GM12878 (cell line): Measurements from ENCODE around the gene KLK3. TPM values are rescaled to one million over a fixed set of nuclear protein-coding genes. Genes with fewer than 3 reads are reported as not detected.

Experiments
- ATAC-seq: fragments of 200-7000 bp; cut with Tn5 transposase; 3 replicates; pipeline ENCODE4 v1.9.1; 2020; ENCODE audit warnings: mild to moderate bottlenecking, moderate library complexity
- BruUV-seq: library from RNA; stranded (reverse); fragments of 400-500 nt; replicated peaks from 2 replicates; lab custom pipeline; 2021; lab: Mats Ljungman, UMichigan
- CTCF ChIA-PET: fragments of 300-600 bp; sonication (Branson Sonifier 250); formaldehyde crosslinking; extraction: SDS; loops from one replicate; lab custom pipeline; 2021; ENCODE audit warnings: inconsistent platforms; lab: Yijun Ruan, JAX
- POLR2A ChIA-PET: fragments of 350-600 bp; formaldehyde crosslinking; extraction: SDS; loops from one replicate; lab custom pipeline; 2021; ENCODE audit warnings: inconsistent platforms; lab: Charles Lee
- RAD21 ChIA-PET: fragments of 300-600 bp; sonication (Branson Sonifier 250); formaldehyde crosslinking; loops from one replicate; lab custom pipeline; 2023; ENCODE audit warnings: antibody characterized with exemption; ENCODE audit not compliant: unreplicated experiment; lab: Charles Lee
- SMC1A ChIA-PET: fragments of 300-600 bp; sonication (Branson Sonifier 250); formaldehyde crosslinking; loops from one replicate; lab custom pipeline; 2023; ENCODE audit not compliant: unreplicated experiment, uncharacterized antibody; lab: Charles Lee
- DNase-seq: peaks from one replicate; pipeline ENCODE4 v3.0.0-alpha.2; 2011; ENCODE audit warnings: low read depth, low spot score
- FAIRE-seq: peaks from 3 replicates; lab custom pipeline; 2011; peaks lifted over from hg19 to GRCh38; lab: Jason Lieb, UNC
- H2AFZ ChIP-seq: 2 replicates; pipeline ENCODE4 v1.6.0; 2011; ENCODE audit warnings: low read depth, low read length, control low read depth; ENCODE audit not compliant: control insufficient read depth
- H3K27ac ChIP-seq: 2 replicates; pipeline ENCODE4 v1.5.1; 2011; ENCODE audit warnings: control low read depth; ENCODE audit not compliant: control insufficient read depth, insufficient read depth
- H3K27me3 ChIP-seq, 2 experiments: replicated peaks in 1 of 2; 2 replicates each; pipeline versions ENCODE4 v1.6.0 to v1.6.1; 2011; ENCODE audit warnings: low read length in 1 of 2; ENCODE audit not compliant: control insufficient read depth in 2 of 2, insufficient read depth in 2 of 2
- H3K36me3 ChIP-seq, 2 experiments: 2 replicates each; pipeline ENCODE4 v1.5.1; 2011; ENCODE audit warnings: low read length in 1 of 2; ENCODE audit not compliant: control insufficient read depth in 2 of 2, insufficient read depth in 2 of 2
- H3K4me1 ChIP-seq: 2 replicates; pipeline ENCODE4 v1.6.1; 2011; ENCODE audit warnings: mild to moderate bottlenecking, low read length, moderate library complexity, mixed read lengths; ENCODE audit not compliant: control insufficient read depth, insufficient read depth
- H3K4me2 ChIP-seq: 2 replicates; pipeline ENCODE4 v1.6.0; 2011; ENCODE audit warnings: control low read depth; ENCODE audit not compliant: control insufficient read depth, insufficient read depth
- H3K4me3 ChIP-seq: fragments of 200-600 bp; sonication (generic); 2 replicates; pipeline ENCODE4 v1.5.1; 2016
- H3K79me2 ChIP-seq: 2 replicates; pipeline ENCODE4 v1.6.0; 2011; ENCODE audit warnings: low read length; ENCODE audit not compliant: control insufficient read depth, insufficient read depth
- H3K9ac ChIP-seq: 2 replicates; pipeline ENCODE4 v1.8.0; 2011; ENCODE audit warnings: low read length, control low read depth, mixed read lengths; ENCODE audit not compliant: control insufficient read depth, insufficient read depth
- H3K9me3 ChIP-seq: replicated peaks from 3 replicates; pipeline ENCODE4 v1.5.1; 2011; ENCODE audit warnings: mild to moderate bottlenecking, low read length; ENCODE audit not compliant: control insufficient read depth, insufficient read depth
- H4K20me1 ChIP-seq: 2 replicates; pipeline ENCODE4 v1.6.0; 2011; ENCODE audit not compliant: control insufficient read depth, insufficient read depth
- BMI1 ChIP-seq: fragments of 450-650 bp; IDR thresholded peaks from 2 replicates; pipeline ENCODE4 v1.6.1; 2016; ENCODE audit warnings: mild to moderate bottlenecking, moderate library complexity, borderline replicate concordance
- CBX3 ChIP-seq: fragments of 200-600 bp; sonication (generic); IDR thresholded peaks from 2 replicates; pipeline ENCODE4 v1.6.1; 2016; ENCODE audit warnings: low read depth, borderline replicate concordance
- CEBPB ChIP-seq, 2 experiments: fragments of 150-350 bp in 1 of 2; IDR thresholded peaks; 2 replicates each; pipeline ENCODE4 v1.6.1; 2012 to 2014; ENCODE audit warnings: low read depth in 2 of 2, low read length in 2 of 2, borderline replicate concordance in 1 of 2, inconsistent platforms in 1 of 2
- KLF5 ChIP-seq: fragments of 450-650 bp; IDR thresholded peaks from 2 replicates; pipeline ENCODE4 v1.6.1; 2014; ENCODE audit warnings: mild to moderate bottlenecking; ENCODE audit not compliant: partially characterized antibody
- MLLT1 ChIP-seq: fragments of 450-650 bp; IDR thresholded peaks from 2 replicates; pipeline ENCODE4 v1.6.1; 2016; ENCODE audit warnings: mild to moderate bottlenecking
- MYB ChIP-seq: fragments of 150-350 bp; IDR thresholded peaks from 2 replicates; pipeline ENCODE4 v1.6.1; 2014; ENCODE audit warnings: mild to moderate bottlenecking, low read depth, low read length, borderline replicate concordance
- NBN ChIP-seq: fragments of 450-650 bp; IDR thresholded peaks from 2 replicates; pipeline ENCODE4 v1.6.1; 2016
- NR2C2 ChIP-seq: IDR thresholded peaks from 2 replicates; pipeline ENCODE4 v1.6.1; 2011; ENCODE audit warnings: borderline replicate concordance, low read depth; ENCODE audit not compliant: control insufficient read depth, insufficient read length
- POLR2A ChIP-seq: IDR thresholded peaks from 2 replicates; pipeline ENCODE4 v1.6.1; 2011; ENCODE audit warnings: low read depth, mild to moderate bottlenecking, low read length
- POLR2AphosphoS2 ChIP-seq: IDR thresholded peaks from 2 replicates; pipeline ENCODE4 v1.6.1; 2011; ENCODE audit warnings: low read depth, mild to moderate bottlenecking, low read length, improper control_type of control experiment, moderate library complexity
- RCOR1 ChIP-seq: conservative IDR thresholded peaks from 2 replicates; pipeline ENCODE4 v1.6.1; 2012; ENCODE audit warnings: low read depth, low read length, improper control_type of control experiment
- SREBF1 ChIP-seq: IDR thresholded peaks from 2 replicates; pipeline ENCODE4 v1.6.1; 2012; ENCODE audit warnings: mild to moderate bottlenecking, low read length
- STAT1 ChIP-seq: fragments of 450-650 bp; conservative IDR thresholded peaks from 2 replicates; pipeline ENCODE4 v1.6.1; 2014; ENCODE audit warnings: antibody characterized with exemption, mild to moderate bottlenecking
- TARDBP ChIP-seq: IDR thresholded peaks from 2 replicates; pipeline ENCODE4 v1.6.1; 2016; ENCODE audit warnings: borderline replicate concordance
- TCF12 ChIP-seq: IDR thresholded peaks from 2 replicates; pipeline ENCODE4 v1.6.1; 2011; ENCODE audit warnings: low read depth, mild to moderate bottlenecking, low read length
- TCF3 ChIP-seq: IDR thresholded peaks from 2 replicates; pipeline ENCODE4 v1.6.1; 2012; ENCODE audit warnings: low read depth, mild to moderate bottlenecking, low read length, borderline replicate concordance; ENCODE audit not compliant: insufficient read depth
- ZNF384 ChIP-seq: IDR thresholded peaks from 2 replicates; pipeline ENCODE4 v1.6.1; 2012; ENCODE audit warnings: low read depth, mild to moderate bottlenecking, low read length, improper control_type of control experiment, borderline replicate concordance
- WGBS: methylation state at CpG from one replicate; pipeline ENCODE4 v1.1.6; 2016; ENCODE audit warnings: low lambda C conversion rate; ENCODE audit not compliant: insufficient replicate concordance, insufficient coverage; ENCODE audit errors: missing lambda C conversion rate; 5-methylcytosine and 5-hydroxymethylcytosine counted together
- in situ Hi-C: fragments of 300-500 bp; cut with MboI; formaldehyde crosslinking; loops from 9 replicates; pipeline ENCODE4 v1.14.3; 2018; ENCODE audit warnings: mixed read lengths
- intact Hi-C: fragments of 100-400 bp; cut with micrococcal nuclease; formaldehyde crosslinking; loops from one replicate; pipeline ENCODE4 v1.14.2; 2022; ENCODE audit not compliant: unreplicated experiment
- polyA plus RNA-seq, 11 experiments: library from polyadenylated mRNA; depleted of rRNA in 4 of 11; unstranded in 6 of 11; stranded (reverse) in 5 of 11; fragments of >200 nt; fragmentation: Nextera tagmentation in 4 of 11; fragmentation: Illumina TruSeq in 1 of 11; extraction: Ambion mirVana in 4 of 11; extraction: Trizol in 1 of 11; gene quantifications; 1 replicate in 1 of 11; 2 replicates in 10 of 11; pipeline versions ENCODE4 v1.2.1 to v1.2.3, GENCODE V29; 2011 to 2016; ENCODE audit warnings: inconsistent platforms in 2 of 11, missing spikeins in 2 of 11, low read depth in 1 of 11
- total RNA-seq, 4 experiments: library from RNA; depleted of rRNA in 3 of 4; stranded (reverse); fragments of >200 nt in 3 of 4; fragmentation: Illumina TruSeq in 1 of 4; extraction: Trizol in 1 of 4; gene quantifications; 2 replicates each; pipeline versions ENCODE4 v1.2.1 to v1.2.3, GENCODE V29; 2013 to 2021
- TF ChIP-seq, protein P1 (sequence below): IDR thresholded peaks from 2 replicates; pipeline ENCODE4 v1.6.1; 2012; ENCODE audit warnings: improper control_type of control experiment, low read depth, low read length; ENCODE audit not compliant: insufficient replicate concordance

The KLK3 gene
- total and polyA plus RNA-seq, 10 of the 15 experiments (the other 5 are each of a cell fraction or from before 2014, with no cell fraction given) = 0.31 TPM; not detected in 9

GRCh38 chr19:50818859-50819472 is 35.7 kb upstream of the KLK3 start:
- ATAC-seq (no peak), DNase-seq (no peak), FAIRE-seq (peak; percentile 61)
- no peak overlapping the region for H3K9ac ChIP-seq
- peaks cover 4% of the 10 kb centered on the region for H3K79me2 ChIP-seq
- WGBS = 34% methylated on average over 12 of the region's 12 CpGs
- H3K4me3 ChIP-seq = peak overlapping the region; percentile 97
- H3K4me2 ChIP-seq = peak overlapping the region; percentile 84
- ChIA-PET POLR2A (interaction anchor here (0.6 to 2.9 kb wide), 7 partner anchors 14 to 461 kb away, joined by 3 to 19 read pairs (median 3); no protein-coding TSS in a partner anchor), RAD21 (interaction anchor here (0.8 to 2.4 kb wide), 5 partner anchors 14 to 103 kb away, joined by 3 to 10 read pairs (median 4); no protein-coding TSS in a partner anchor), CTCF (interaction anchor here (0.5 to 2.7 kb wide), 9 partner anchors 12 to 276 kb away, joined by 3 to 15 read pairs (median 5); partner anchors contain the start of gene KLK15), SMC1A (interaction anchor here (0.6 to 4.6 kb wide), 4 partner anchors 14 to 102 kb away, joined by 3 to 16 read pairs (median 4); no protein-coding TSS in a partner anchor)
- intact Hi-C loops = loop anchor here (2.0 kb wide), 1 partner anchor 16 kb away; no protein-coding TSS in a partner anchor
- H3K36me3 ChIP-seq = no peaks in the 10 kb centered on the region
- H3K9me3 ChIP-seq = peaks cover 3% of the 10 kb centered on the region; the same call in 2 of the 3 replicates
- H2AFZ ChIP-seq = no peak overlapping the region
- no peaks in the 10 kb centered on the region for H3K27me3 ChIP-seq
- in situ Hi-C loops = loop anchor here (10.0 kb wide), 1 partner anchor 546 kb away; the partner anchor contains the start of genes CLDND2 and ETFB
- peaks cover 36% of the 10 kb centered on the region for H3K4me1 ChIP-seq
- BruUV-seq = no TSS peak
- H4K20me1 ChIP-seq = no peaks in the 10 kb centered on the region
- no peak overlapping the region for H3K27ac ChIP-seq
- TF ChIP-seq MLLT1 = peak; percentile 77
- no peak for TF ChIP-seq ZNF384
- no peak for TF ChIP-seq NR2C2
- no peak for TF ChIP-seq POLR2AphosphoS2
- no peak for TF ChIP-seq SREBF1
- no peak for TF ChIP-seq MYB
- no peak for TF ChIP-seq KLF5
- TF ChIP-seq RCOR1 = no peak
- TF ChIP-seq BMI1 = no peak
- TF ChIP-seq CEBPB (IDR thresholded peaks at IDR 0.05; ENCODE audit: borderline replicate concordance in 1 of 2, low read depth in 2 of 2, low read length in 2 of 2) = no peak
- peak; percentile 91 for TF ChIP-seq TCF12
- TF ChIP-seq, protein P1, sequence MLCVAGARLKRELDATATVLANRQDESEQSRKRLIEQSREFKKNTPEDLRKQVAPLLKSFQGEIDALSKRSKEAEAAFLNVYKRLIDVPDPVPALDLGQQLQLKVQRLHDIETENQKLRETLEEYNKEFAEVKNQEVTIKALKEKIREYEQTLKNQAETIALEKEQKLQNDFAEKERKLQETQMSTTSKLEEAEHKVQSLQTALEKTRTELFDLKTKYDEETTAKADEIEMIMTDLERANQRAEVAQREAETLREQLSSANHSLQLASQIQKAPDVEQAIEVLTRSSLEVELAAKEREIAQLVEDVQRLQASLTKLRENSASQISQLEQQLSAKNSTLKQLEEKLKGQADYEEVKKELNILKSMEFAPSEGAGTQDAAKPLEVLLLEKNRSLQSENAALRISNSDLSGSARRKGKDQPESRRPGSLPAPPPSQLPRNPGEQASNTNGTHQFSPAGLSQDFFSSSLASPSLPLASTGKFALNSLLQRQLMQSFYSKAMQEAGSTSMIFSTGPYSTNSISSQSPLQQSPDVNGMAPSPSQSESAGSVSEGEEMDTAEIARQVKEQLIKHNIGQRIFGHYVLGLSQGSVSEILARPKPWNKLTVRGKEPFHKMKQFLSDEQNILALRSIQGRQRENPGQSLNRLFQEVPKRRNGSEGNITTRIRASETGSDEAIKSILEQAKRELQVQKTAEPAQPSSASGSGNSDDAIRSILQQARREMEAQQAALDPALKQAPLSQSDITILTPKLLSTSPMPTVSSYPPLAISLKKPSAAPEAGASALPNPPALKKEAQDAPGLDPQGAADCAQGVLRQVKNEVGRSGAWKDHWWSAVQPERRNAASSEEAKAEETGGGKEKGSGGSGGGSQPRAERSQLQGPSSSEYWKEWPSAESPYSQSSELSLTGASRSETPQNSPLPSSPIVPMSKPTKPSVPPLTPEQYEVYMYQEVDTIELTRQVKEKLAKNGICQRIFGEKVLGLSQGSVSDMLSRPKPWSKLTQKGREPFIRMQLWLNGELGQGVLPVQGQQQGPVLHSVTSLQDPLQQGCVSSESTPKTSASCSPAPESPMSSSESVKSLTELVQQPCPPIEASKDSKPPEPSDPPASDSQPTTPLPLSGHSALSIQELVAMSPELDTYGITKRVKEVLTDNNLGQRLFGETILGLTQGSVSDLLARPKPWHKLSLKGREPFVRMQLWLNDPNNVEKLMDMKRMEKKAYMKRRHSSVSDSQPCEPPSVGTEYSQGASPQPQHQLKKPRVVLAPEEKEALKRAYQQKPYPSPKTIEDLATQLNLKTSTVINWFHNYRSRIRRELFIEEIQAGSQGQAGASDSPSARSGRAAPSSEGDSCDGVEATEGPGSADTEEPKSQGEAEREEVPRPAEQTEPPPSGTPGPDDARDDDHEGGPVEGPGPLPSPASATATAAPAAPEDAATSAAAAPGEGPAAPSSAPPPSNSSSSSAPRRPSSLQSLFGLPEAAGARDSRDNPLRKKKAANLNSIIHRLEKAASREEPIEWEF = no peak
- no peak for TF ChIP-seq POLR2A
- TF ChIP-seq TCF3 = peak; percentile 93
- TF ChIP-seq STAT1 = no peak
- no peak for TF ChIP-seq NBN
- TF ChIP-seq TARDBP = no peak
- TF ChIP-seq CBX3 = no peak
